ENCODE measurements around the gene HEXIM1.
A peak's percentile ranks its signal among the peaks of the same experiment; 100 is the strongest.

Gene HEXIM1

GRCh38 chr17:45175759-45176115, 27.5 kb downstream of the HEXIM1 start:
- DNase-seq: no peak

GRCh38 chr17:45177563-45177962, 29.3 kb downstream of the HEXIM1 start:
- DNase-seq: no peak

DNA sequence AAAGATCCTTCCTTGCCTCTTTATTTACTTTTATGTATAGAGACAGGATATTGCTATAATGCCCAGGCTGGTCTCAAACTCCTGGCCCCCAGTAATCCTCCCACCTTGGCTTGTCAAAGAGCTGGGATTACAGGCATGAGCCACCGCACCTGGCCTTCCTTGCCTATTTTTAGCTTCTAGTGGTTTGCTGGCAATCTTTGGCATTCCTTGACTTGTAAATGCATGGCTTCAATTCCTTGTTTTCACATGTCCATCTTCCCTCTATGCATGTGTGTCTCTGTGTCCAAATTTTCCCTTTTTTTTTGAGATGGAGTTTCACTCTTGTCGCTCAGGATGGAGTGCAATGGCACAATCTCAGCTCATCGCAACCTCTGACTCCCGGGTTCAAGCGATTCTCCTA, 35.9 kb downstream of the HEXIM1 start:
- DNase-seq: no peak

- no peak for DNase-seq
Observed at GRCh38 chr17:45186801-45187354, 38.6 kb downstream of the HEXIM1 start.

GRCh38 chr17:45189009-45189408, 40.7 kb downstream of the HEXIM1 start:
- no peak for DNase-seq

DNA sequence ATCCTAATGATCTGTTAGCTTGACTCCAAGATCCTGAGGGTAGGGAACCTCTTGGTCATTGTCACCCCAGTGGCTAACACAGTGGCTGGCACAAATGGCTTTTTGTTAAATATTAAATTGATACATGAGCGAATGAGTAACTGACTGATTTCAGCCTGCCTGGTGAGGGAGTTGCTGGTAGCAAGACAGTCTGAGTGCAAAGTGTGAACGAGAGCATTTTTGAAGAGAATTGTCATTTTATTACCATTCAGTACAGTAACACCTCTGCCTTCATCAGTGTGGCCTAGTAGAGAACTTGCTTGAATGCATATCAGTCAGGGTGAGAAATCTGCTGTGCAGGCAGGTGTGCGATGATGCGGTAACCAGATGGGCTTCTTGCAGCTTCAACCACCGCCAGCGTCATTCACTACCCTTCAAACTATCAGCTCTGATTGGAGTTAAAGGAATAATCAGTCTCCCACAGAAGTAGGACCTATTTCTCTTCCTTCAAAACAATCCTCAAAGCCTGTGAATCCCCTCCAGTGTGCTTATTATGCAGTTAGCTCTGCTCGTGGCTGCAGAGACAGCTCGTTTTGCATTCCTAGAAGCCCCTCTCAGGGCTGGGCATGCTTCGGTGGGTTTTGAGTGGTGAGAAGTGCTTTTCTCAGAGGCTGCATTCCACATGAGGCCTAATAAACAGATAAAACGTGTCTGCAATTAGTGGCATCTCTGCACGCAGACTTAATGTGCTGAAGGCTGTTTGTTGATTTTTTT, 42.4 kb downstream of the HEXIM1 start:
- no peak for DNase-seq

- no peak for DNase-seq
Observed at GRCh38 chr17:45195424-45195823, 47.1 kb downstream of the HEXIM1 start.

- no peak for DNase-seq
Observed at GRCh38 chr17:45197108-45197507, 48.8 kb downstream of the HEXIM1 start.

- peak; percentile 89 for DNase-seq
Observed at GRCh38 chr17:45197555-45198334, 49.5 kb downstream of the HEXIM1 start.

- DNase-seq: no peak
Observed at GRCh38 chr17:45200701-45201100, 52.4 kb downstream of the HEXIM1 start.

GRCh38 chr17:45201457-45201856, 53.2 kb downstream of the HEXIM1 start:
- no peak for DNase-seq
